Fibroblast of lung (primary cell): ENCODE data around the gene ZMYND19. TPM values are rescaled to one million over a fixed set of nuclear protein-coding genes. Genes with fewer than 3 reads are reported as not detected.

Experiments
- DNase-seq, 2 donors: peaks; one replicate each; pipeline versions ENCODE4 v3.0.0 to v3.0.0-alpha.2; 2010; ENCODE audit warnings: low read depth in 2 of 2
- H2AFZ ChIP-seq: 2 replicates; pipeline ENCODE4 v1.5.1; 2012; ENCODE audit warnings: low read length, control low read depth, inconsistent platforms
- H3K27ac ChIP-seq: 2 replicates; pipeline ENCODE4 v1.5.1; 2011; ENCODE audit warnings: low read length, control low read depth; ENCODE audit not compliant: insufficient read depth
- H3K27me3 ChIP-seq: 2 replicates; pipeline ENCODE4 v1.5.1; 2011; ENCODE audit warnings: mild to moderate bottlenecking, low read length; ENCODE audit not compliant: control insufficient read depth, insufficient read depth
- H3K36me3 ChIP-seq: 2 replicates; pipeline ENCODE4 v1.5.1; 2011; ENCODE audit warnings: low read length; ENCODE audit not compliant: control insufficient read depth, insufficient read depth
- H3K4me1 ChIP-seq: 2 replicates; pipeline ENCODE4 v1.5.1; 2011; ENCODE audit warnings: low read length; ENCODE audit not compliant: control insufficient read depth, insufficient read depth; ENCODE audit errors: extremely low read depth
- H3K4me2 ChIP-seq: 2 replicates; pipeline ENCODE4 v1.5.1; 2011; ENCODE audit warnings: low read length, control low read depth; ENCODE audit not compliant: insufficient read depth; ENCODE audit errors: extremely low read depth
- H3K4me3 ChIP-seq, 4 experiments: fragments of 200-600 bp in 1 of 4; sonication (generic) in 1 of 4; replicated peaks in 1 of 4; 2 replicates each; pipeline ENCODE4 v1.5.1; 2011 to 2016; ENCODE audit warnings: low read length in 4 of 4, low read depth in 3 of 4, mild to moderate bottlenecking in 3 of 4, control low read depth in 2 of 4, inconsistent platforms in 1 of 4, mixed read lengths in 1 of 4; ENCODE audit not compliant: insufficient read depth in 1 of 4; ENCODE audit errors: control extremely low read depth in 1 of 4
- H3K79me2 ChIP-seq: 2 replicates; pipeline ENCODE4 v1.5.1; 2012; ENCODE audit warnings: mild to moderate bottlenecking, low read length, inconsistent platforms; ENCODE audit not compliant: control insufficient read depth, insufficient read depth
- H3K9ac ChIP-seq: 2 replicates; pipeline ENCODE4 v1.5.1; 2011; ENCODE audit warnings: mild to moderate bottlenecking, low read length, control low read depth; ENCODE audit not compliant: insufficient read depth
- H3K9me3 ChIP-seq: 2 replicates; pipeline ENCODE4 v1.5.1; 2012; ENCODE audit warnings: low read depth, low read length; ENCODE audit not compliant: control insufficient read depth, insufficient read depth
- H4K20me1 ChIP-seq: 2 replicates; pipeline ENCODE4 v1.5.1; 2011; ENCODE audit warnings: low read length; ENCODE audit not compliant: control insufficient read depth, insufficient read depth; ENCODE audit errors: extremely low read depth
- CTCF ChIP-seq, 2 donors: IDR thresholded peaks in 1 of 2; conservative IDR thresholded peaks in 1 of 2; 1 replicate in 1 of 2; 2 replicates in 1 of 2; pipeline ENCODE4 v1.5.1; 2011 to 2012; ENCODE audit warnings: low read length in 2 of 2, control low read depth in 1 of 2, inconsistent platforms in 1 of 2, low read depth in 1 of 2, mild to moderate bottlenecking in 1 of 2
- EZH2 ChIP-seq: IDR thresholded peaks from 2 replicates; pipeline ENCODE4 v1.5.1; 2012; ENCODE audit warnings: low read length, control low read depth, mild to moderate bottlenecking; ENCODE audit errors: missing control alignments
- polyA minus RNA-seq: library from RNA; depleted of rRNA, polyadenylated mRNA; stranded (reverse); fragments of >200 nt; gene quantifications from 2 replicates; pipeline ENCODE4 v1.2.3, GENCODE V29; 2011; ENCODE audit warnings: low replicate concordance
- polyA plus RNA-seq, 2 donors: library from polyadenylated mRNA; depleted of rRNA in 1 of 2; stranded (reverse) in 1 of 2; unstranded in 1 of 2; fragments of >200 nt; gene quantifications; 2 replicates each; pipeline ENCODE4 v1.2.1, GENCODE V29; 2011 to 2012; ENCODE audit warnings: missing spikeins in 1 of 2
- total RNA-seq: library from RNA; depleted of rRNA; stranded (reverse); fragments of >200 nt; gene quantifications from 2 replicates; pipeline ENCODE4 v1.2.1, GENCODE V29; 2014

The ZMYND19 gene
- total RNA-seq, result 11.2 and 14.1 TPM in 2 replicates
- polyA plus RNA-seq, result 12.7 and 20.4 TPM in 2 replicates
- 16.5 and 24.8 TPM in 2 replicates for polyA plus RNA-seq (2012)
- 4.9 and 6.2 TPM in 2 replicates for polyA minus RNA-seq

GRCh38 chr9:137590469-137591383 is at the start of gene ZMYND19:
ZMYND19 (minus strand) TSS chr9:137590512; CDS start chr9:137590263, 249 bp downstream.
- Histone ChIP-seq H3K4me3 (peak within 1 kb of the TSS; percentile 55 to 81 (median 76)), H3K27ac (peak within 1 kb of the TSS; percentile 62), H3K9ac (peak within 1 kb of the TSS; percentile 77), H4K20me1 (no peaks in the 10 kb centered on the region), H2AFZ (peak within 1 kb of the TSS; percentile 82), H3K4me1 (peaks cover 4% of the 10 kb centered on the region), H3K79me2 (peaks cover 18% of the 10 kb centered on the region), H3K4me2 (peak within 1 kb of the TSS; percentile 99), H3K9me3 (no peaks in the 10 kb centered on the region), H3K27me3 (no peaks in the 10 kb centered on the region), H3K36me3 (peaks cover 16% of the 10 kb centered on the region)
- TF ChIP-seq CTCF (conservative IDR thresholded peaks at IDR 0.05 in 1 of 2, IDR thresholded peaks at IDR 0.05 in 1 of 2; ENCODE audit: low read depth in 1 of 2, low read length in 2 of 2) (no peak), EZH2 (no peak)
- peak; percentile 72 to 81 for DNase-seq

- Histone ChIP-seq H3K4me2 (peak overlapping the region; percentile 84), H3K9ac (peak overlapping the region; percentile 28)
These were observed 49.2 kb upstream of the ZMYND19 start for GRCh38 chr9:137639303-137640051.

More at GRCh38 chr9:137639303-137640051, 49.2 kb upstream of the ZMYND19 start:
- no peak for TF ChIP-seq EZH2
- TF ChIP-seq CTCF (conservative IDR thresholded peaks at IDR 0.05 in 1 of 2, IDR thresholded peaks at IDR 0.05 in 1 of 2; ENCODE audit: low read depth in 1 of 2, low read length in 2 of 2), result no peak
- Histone ChIP-seq H3K36me3 (no peaks in the 10 kb centered on the region), H3K79me2 (peaks cover 68% of the 10 kb centered on the region), H3K27ac (peak overlapping the region; percentile 37), H3K4me3 (peak overlapping the region; percentile 19 to 50 (median 36)), H3K9me3 (no peaks in the 10 kb centered on the region), H2AFZ (no peak overlapping the region), H4K20me1 (no peaks in the 10 kb centered on the region), H3K4me1 (no peaks in the 10 kb centered on the region), H3K27me3 (no peaks in the 10 kb centered on the region)
- DNase-seq, result peak in 1 of 2 donors; percentile 42
